GM06990 (cell line): ENCODE results near the gene ARID5B.

Experiments
- DNase-seq: peaks from one replicate; pipeline ENCODE4 v3.0.0-alpha.2; 2011; ENCODE audit not compliant: insufficient read length; ENCODE audit errors: extremely low read depth
- H3K27me3 ChIP-seq: replicated peaks from 2 replicates; pipeline ENCODE4 v1.6.0; 2011; ENCODE audit warnings: low read length; ENCODE audit not compliant: control insufficient read depth, insufficient read depth
- H3K36me3 ChIP-seq: 2 replicates; pipeline ENCODE4 v1.5.1; 2011; ENCODE audit warnings: low read length; ENCODE audit not compliant: control insufficient read depth, insufficient read depth
- H3K4me3 ChIP-seq: replicated peaks from 2 replicates; pipeline ENCODE4 v1.5.1; 2011; ENCODE audit warnings: low read depth, mild to moderate bottlenecking, control low read depth, low read length
- CTCF ChIP-seq: IDR thresholded peaks from 2 replicates; pipeline ENCODE4 v1.5.1; 2011; ENCODE audit warnings: low read length, control low read depth, mild to moderate bottlenecking, inconsistent platforms; ENCODE audit not compliant: insufficient read depth, poor library complexity, severe bottlenecking

The ARID5B gene

DNA sequence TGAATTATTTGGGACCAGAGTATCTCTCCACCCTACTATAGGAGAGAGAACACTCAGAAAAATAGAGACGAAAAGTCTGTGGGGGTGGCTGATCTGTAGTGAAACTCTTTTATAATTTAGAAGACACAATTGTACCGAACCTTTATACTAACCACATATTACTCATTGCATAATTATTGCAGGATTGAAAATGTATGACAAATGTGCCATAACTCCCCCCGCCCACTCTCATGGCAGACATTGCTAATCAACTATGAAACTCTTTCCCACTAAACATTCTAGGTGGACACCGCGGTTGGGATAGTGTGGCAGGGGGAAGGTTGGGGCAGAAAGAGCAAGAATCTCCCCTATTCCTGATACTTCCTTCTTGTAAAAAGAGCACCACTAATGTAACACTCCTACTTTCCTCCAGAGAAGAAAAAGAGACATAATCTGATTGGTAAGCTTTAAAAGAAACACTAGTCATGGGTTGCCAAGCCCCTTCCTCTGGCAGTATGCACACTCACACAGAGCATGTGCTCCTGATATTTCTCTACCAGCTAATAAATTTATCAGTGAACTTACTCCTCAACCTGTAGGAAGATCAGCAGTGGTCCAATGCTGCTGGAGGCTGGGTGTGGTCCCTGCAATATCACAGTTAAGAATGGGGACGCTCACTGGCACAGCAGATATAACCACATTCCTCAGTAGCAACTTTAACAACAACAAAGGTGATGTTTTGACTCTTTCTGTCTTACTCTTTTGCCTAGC lies 18.7 kb upstream of the ARID5B start:
- Histone ChIP-seq H3K36me3 (no peaks in the 10 kb centered on the region), H3K27me3 (no peaks in the 10 kb centered on the region; the same call in 1 of the 2 replicates), H3K4me3 (no peak overlapping the region)
- no peak for TF ChIP-seq CTCF
- no peak for DNase-seq

- TF ChIP-seq CTCF: no peak
Measured at GRCh38 chr10:61883371-61884025, 18.0 kb upstream of the ARID5B start.

GRCh38 chr10:61887772-61888171 lies 13.7 kb upstream of the ARID5B start:
- TF ChIP-seq CTCF: no peak
- Histone ChIP-seq H3K36me3 (no peaks in the 10 kb centered on the region), H3K4me3 (no peak overlapping the region), H3K27me3 (no peaks in the 10 kb centered on the region; the same call in 1 of the 2 replicates)
- no peak for DNase-seq

More at GRCh38 chr10:61883371-61884025, 18.0 kb upstream of the ARID5B start:
- Histone ChIP-seq H3K4me3 (no peak overlapping the region), H3K36me3 (no peaks in the 10 kb centered on the region), H3K27me3 (no peaks in the 10 kb centered on the region; the same call in 1 of the 2 replicates)
- no peak for DNase-seq

- no peak for DNase-seq
- Histone ChIP-seq H3K27me3 (no peaks in the 10 kb centered on the region; the same call in 1 of the 2 replicates), H3K36me3 (no peaks in the 10 kb centered on the region), H3K4me3 (no peak overlapping the region)
- no peak for TF ChIP-seq CTCF
Measured at GRCh38 chr10:61888744-61889143, 12.8 kb upstream of the ARID5B start.

GRCh38 chr10:61890430-61890829 lies 11.1 kb upstream of the ARID5B start:
- Histone ChIP-seq H3K4me3 (no peak overlapping the region), H3K27me3 (no peaks in the 10 kb centered on the region; the same call in 1 of the 2 replicates), H3K36me3 (no peaks in the 10 kb centered on the region)
- DNase-seq: no peak
- no peak for TF ChIP-seq CTCF
